Peyer's patch (tissue), 4 donors: ENCODE data around the gene RFX3.

Source experiments
- POLR2A ChIP-seq, 2 donors: fragments of 450-650 bp; IDR thresholded peaks; one replicate each; pipeline ENCODE4 v1.5.1; 2017; ENCODE audit warnings: antibody characterized with exemption in 2 of 2, mild to moderate bottlenecking in 2 of 2, moderate library complexity in 2 of 2
- TF ChIP-seq, protein P1 (sequence below), 6 experiments: fragments of 450-650 bp in 4 of 6; fragments of 200-600 bp in 2 of 6; sonication (generic) in 1 of 6; IDR thresholded peaks; one replicate each; pipeline ENCODE4 v1.5.1; 2017 to 2019; ENCODE audit warnings: antibody characterized with exemption in 6 of 6, mild to moderate bottlenecking in 3 of 6, moderate library complexity in 1 of 6

DNA sequence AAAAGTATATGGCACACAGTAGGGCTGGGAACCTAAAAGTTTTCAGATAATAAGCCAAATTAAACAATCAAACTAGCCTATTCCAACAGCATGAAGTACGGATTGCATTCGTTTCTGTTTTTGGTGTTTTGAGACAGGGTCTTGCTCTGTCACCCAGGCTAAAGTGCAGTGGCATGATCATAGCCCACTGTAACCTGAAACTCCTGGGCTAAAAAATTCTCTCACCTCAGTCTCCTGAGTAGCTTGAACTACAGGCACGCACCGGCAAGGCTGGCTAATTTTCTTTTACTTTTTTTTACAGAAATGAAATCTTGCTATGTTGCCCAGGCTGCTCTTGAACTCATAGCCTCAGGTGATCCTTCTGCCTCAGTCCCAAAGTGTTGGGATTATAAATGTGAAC lies 5.2 kb downstream of the RFX3 start:
- TF ChIP-seq, protein P1, sequence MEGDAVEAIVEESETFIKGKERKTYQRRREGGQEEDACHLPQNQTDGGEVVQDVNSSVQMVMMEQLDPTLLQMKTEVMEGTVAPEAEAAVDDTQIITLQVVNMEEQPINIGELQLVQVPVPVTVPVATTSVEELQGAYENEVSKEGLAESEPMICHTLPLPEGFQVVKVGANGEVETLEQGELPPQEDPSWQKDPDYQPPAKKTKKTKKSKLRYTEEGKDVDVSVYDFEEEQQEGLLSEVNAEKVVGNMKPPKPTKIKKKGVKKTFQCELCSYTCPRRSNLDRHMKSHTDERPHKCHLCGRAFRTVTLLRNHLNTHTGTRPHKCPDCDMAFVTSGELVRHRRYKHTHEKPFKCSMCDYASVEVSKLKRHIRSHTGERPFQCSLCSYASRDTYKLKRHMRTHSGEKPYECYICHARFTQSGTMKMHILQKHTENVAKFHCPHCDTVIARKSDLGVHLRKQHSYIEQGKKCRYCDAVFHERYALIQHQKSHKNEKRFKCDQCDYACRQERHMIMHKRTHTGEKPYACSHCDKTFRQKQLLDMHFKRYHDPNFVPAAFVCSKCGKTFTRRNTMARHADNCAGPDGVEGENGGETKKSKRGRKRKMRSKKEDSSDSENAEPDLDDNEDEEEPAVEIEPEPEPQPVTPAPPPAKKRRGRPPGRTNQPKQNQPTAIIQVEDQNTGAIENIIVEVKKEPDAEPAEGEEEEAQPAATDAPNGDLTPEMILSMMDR (IDR thresholded peaks at IDR 0.05), result no peak
- no peak for TF ChIP-seq POLR2A (IDR thresholded peaks at IDR 0.05)
